ENCODE measurements around the gene XYLT2. TPM values are rescaled to one million over a fixed set of nuclear protein-coding genes. Genes with fewer than 3 reads are reported as not detected.

Gene XYLT2
- total and polyA plus RNA-seq, 10 of the 15 experiments (the other 5 are each of a cell fraction or from before 2014, with no cell fraction given) = 0.82 to 20.6 (median 13.0) TPM

DNA sequence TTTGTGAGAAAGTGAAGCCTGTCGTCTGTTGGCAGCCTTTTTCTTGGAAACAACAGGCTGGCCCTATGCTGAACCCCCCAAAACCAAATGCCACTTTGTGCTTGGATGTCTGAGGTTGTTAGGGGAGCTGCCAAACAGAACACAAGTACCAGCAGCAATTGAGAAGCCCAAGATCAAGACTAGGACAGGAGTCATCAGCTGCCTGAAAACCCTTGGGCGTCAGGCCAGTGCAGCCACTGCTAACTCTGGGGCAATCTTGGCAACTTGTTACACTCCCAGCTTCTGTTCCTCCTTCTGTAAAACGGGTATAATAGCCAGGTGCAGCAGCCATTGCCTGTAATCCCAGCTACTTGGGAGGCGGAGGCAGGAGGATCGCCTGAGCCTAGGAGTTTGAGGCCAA is 60.7 kb downstream of the XYLT2 start:
- DNase-seq (ENCODE audit: low read depth, low spot score) (no peak), ATAC-seq (no peak), FAIRE-seq (no peak)
- ChIA-PET POLR2A (interaction anchor here (0.6 to 1.0 kb wide), 2 partner anchors 8 to 655 kb away, joined by 3 to 5 read pairs; no protein-coding TSS in a partner anchor), RAD21 (ENCODE audit: unreplicated experiment) (no interaction called here), SMC1A (ENCODE audit: uncharacterized antibody, unreplicated experiment) (interaction anchor here (1.0 kb wide), 1 partner anchor 9 kb away, joined by 4 read pairs; no protein-coding TSS in a partner anchor), CTCF (interaction anchor here (0.6 to 5.5 kb wide), 3 partner anchors 9 to 220 kb away, joined by 3 to 43 read pairs (median 6); partner anchors contain the start of gene LRRC59)
- Histone ChIP-seq H3K9ac (ENCODE audit: control insufficient read depth, insufficient read depth, low read length) (no peak overlapping the region), H3K4me1 (ENCODE audit: control insufficient read depth, insufficient read depth, low read length) (no peaks in the 10 kb centered on the region), H3K4me3 (no peak overlapping the region), H3K4me2 (ENCODE audit: control insufficient read depth, insufficient read depth) (no peak overlapping the region), H2AFZ (ENCODE audit: control insufficient read depth, low read depth, low read length) (no peak overlapping the region), H3K27me3 (replicated peaks in 1 of 2; ENCODE audit: control insufficient read depth in 2 of 2, insufficient read depth in 2 of 2, low read length in 1 of 2) (no peaks in the 10 kb centered on the region), H3K27ac (ENCODE audit: control insufficient read depth, insufficient read depth) (no peak overlapping the region), H3K9me3 (replicated peaks; ENCODE audit: control insufficient read depth, insufficient read depth, low read length) (no peaks in the 10 kb centered on the region), H4K20me1 (ENCODE audit: control insufficient read depth, insufficient read depth) (no peaks in the 10 kb centered on the region), H3K36me3 (ENCODE audit: control insufficient read depth in 2 of 2, insufficient read depth in 2 of 2, low read length in 1 of 2) (no peaks in the 10 kb centered on the region), H3K79me2 (ENCODE audit: control insufficient read depth, insufficient read depth, low read length) (no peaks in the 10 kb centered on the region)
- BruUV-seq (replicated peaks) = no TSS peak
- intact Hi-C loops (cut with micrococcal nuclease; ENCODE audit: unreplicated experiment) (no loop called here), in situ Hi-C loops (cut with MboI) (no loop called here)
- TF ChIP-seq STAT1 (conservative IDR thresholded peaks at IDR 0.05) = no peak
- no peak for TF ChIP-seq POLR2AphosphoS2 (IDR thresholded peaks at IDR 0.05; ENCODE audit: low read depth, low read length)
- no peak for TF ChIP-seq CHD2 (IDR thresholded peaks at IDR 0.05; ENCODE audit: borderline replicate concordance, low read depth, low read length)
- TF ChIP-seq ZZZ3 (IDR thresholded peaks at IDR 0.05; ENCODE audit: control insufficient read depth, insufficient read length, low read depth) = no peak
- no peak for TF ChIP-seq TAF1 (IDR thresholded peaks at IDR 0.05; ENCODE audit: borderline replicate concordance, low read depth, low read length)
- TF ChIP-seq FOS (IDR thresholded peaks at IDR 0.05; ENCODE audit: borderline replicate concordance, extremely low read depth, insufficient read length) = no peak
- TF ChIP-seq RFX5 (IDR thresholded peaks at IDR 0.05; ENCODE audit: low read depth, low read length) = no peak
- no peak for TF ChIP-seq GATAD2B (conservative IDR thresholded peaks at IDR 0.05; ENCODE audit: low read depth)
- TF ChIP-seq EP300 (IDR thresholded peaks at IDR 0.05; ENCODE audit: borderline replicate concordance in 1 of 2, control insufficient read depth in 1 of 2, low read depth in 2 of 2, low read length in 2 of 2) = no peak
- TF ChIP-seq, protein P1, sequence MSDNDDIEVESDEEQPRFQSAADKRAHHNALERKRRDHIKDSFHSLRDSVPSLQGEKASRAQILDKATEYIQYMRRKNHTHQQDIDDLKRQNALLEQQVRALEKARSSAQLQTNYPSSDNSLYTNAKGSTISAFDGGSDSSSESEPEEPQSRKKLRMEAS (IDR thresholded peaks at IDR 0.05; ENCODE audit: low read depth, low read length) = no peak
- no peak for TF ChIP-seq ZSCAN29 (IDR thresholded peaks at IDR 0.05)
- no peak for TF ChIP-seq EED (IDR thresholded peaks at IDR 0.05; ENCODE audit: low read depth)
- TF ChIP-seq CHD1 (IDR thresholded peaks at IDR 0.05; ENCODE audit: low read depth, low read length) = no peak
- 36% methylated on average over 5 of the region's 5 CpGs for WGBS (ENCODE audit: insufficient coverage, insufficient replicate concordance, low lambda C conversion rate, missing lambda C conversion rate)

All from GM12878 (cell line).